GM12878 (cell line): ENCODE data around the gene OTC. TPM values are rescaled to one million over a fixed set of nuclear protein-coding genes. Genes with fewer than 3 reads are reported as not detected.

Experiments used
- ATAC-seq: fragments of 200-7000 bp; cut with Tn5 transposase; 3 replicates; pipeline ENCODE4 v1.9.1; 2020; ENCODE audit warnings: mild to moderate bottlenecking, moderate library complexity
- BruUV-seq: library from RNA; stranded (reverse); fragments of 400-500 nt; replicated peaks from 2 replicates; lab custom pipeline; 2021; lab: Mats Ljungman, UMichigan
- CTCF ChIA-PET: fragments of 300-600 bp; sonication (Branson Sonifier 250); formaldehyde crosslinking; extraction: SDS; loops from one replicate; lab custom pipeline; 2021; ENCODE audit warnings: inconsistent platforms; lab: Yijun Ruan, JAX
- POLR2A ChIA-PET: fragments of 350-600 bp; formaldehyde crosslinking; extraction: SDS; loops from one replicate; lab custom pipeline; 2021; ENCODE audit warnings: inconsistent platforms; lab: Charles Lee
- RAD21 ChIA-PET: fragments of 300-600 bp; sonication (Branson Sonifier 250); formaldehyde crosslinking; loops from one replicate; lab custom pipeline; 2023; ENCODE audit warnings: antibody characterized with exemption; ENCODE audit not compliant: unreplicated experiment; lab: Charles Lee
- SMC1A ChIA-PET: fragments of 300-600 bp; sonication (Branson Sonifier 250); formaldehyde crosslinking; loops from one replicate; lab custom pipeline; 2023; ENCODE audit not compliant: unreplicated experiment, uncharacterized antibody; lab: Charles Lee
- DNase-seq: peaks from one replicate; pipeline ENCODE4 v3.0.0-alpha.2; 2011; ENCODE audit warnings: low read depth, low spot score
- FAIRE-seq: peaks from 3 replicates; lab custom pipeline; 2011; peaks lifted over from hg19 to GRCh38; lab: Jason Lieb, UNC
- H2AFZ ChIP-seq: 2 replicates; pipeline ENCODE4 v1.6.0; 2011; ENCODE audit warnings: low read depth, low read length, control low read depth; ENCODE audit not compliant: control insufficient read depth
- H3K27ac ChIP-seq: 2 replicates; pipeline ENCODE4 v1.5.1; 2011; ENCODE audit warnings: control low read depth; ENCODE audit not compliant: control insufficient read depth, insufficient read depth
- H3K27me3 ChIP-seq, 2 experiments: replicated peaks in 1 of 2; 2 replicates each; pipeline versions ENCODE4 v1.6.0 to v1.6.1; 2011; ENCODE audit warnings: low read length in 1 of 2; ENCODE audit not compliant: control insufficient read depth in 2 of 2, insufficient read depth in 2 of 2
- H3K36me3 ChIP-seq, 2 experiments: 2 replicates each; pipeline ENCODE4 v1.5.1; 2011; ENCODE audit warnings: low read length in 1 of 2; ENCODE audit not compliant: control insufficient read depth in 2 of 2, insufficient read depth in 2 of 2
- H3K4me1 ChIP-seq: 2 replicates; pipeline ENCODE4 v1.6.1; 2011; ENCODE audit warnings: mild to moderate bottlenecking, low read length, moderate library complexity, mixed read lengths; ENCODE audit not compliant: control insufficient read depth, insufficient read depth
- H3K4me2 ChIP-seq: 2 replicates; pipeline ENCODE4 v1.6.0; 2011; ENCODE audit warnings: control low read depth; ENCODE audit not compliant: control insufficient read depth, insufficient read depth
- H3K4me3 ChIP-seq: fragments of 200-600 bp; sonication (generic); 2 replicates; pipeline ENCODE4 v1.5.1; 2016
- H3K79me2 ChIP-seq: 2 replicates; pipeline ENCODE4 v1.6.0; 2011; ENCODE audit warnings: low read length; ENCODE audit not compliant: control insufficient read depth, insufficient read depth
- H3K9ac ChIP-seq: 2 replicates; pipeline ENCODE4 v1.8.0; 2011; ENCODE audit warnings: low read length, control low read depth, mixed read lengths; ENCODE audit not compliant: control insufficient read depth, insufficient read depth
- H3K9me3 ChIP-seq: replicated peaks from 3 replicates; pipeline ENCODE4 v1.5.1; 2011; ENCODE audit warnings: mild to moderate bottlenecking, low read length; ENCODE audit not compliant: control insufficient read depth, insufficient read depth
- H4K20me1 ChIP-seq: 2 replicates; pipeline ENCODE4 v1.6.0; 2011; ENCODE audit not compliant: control insufficient read depth, insufficient read depth
- ASH2L ChIP-seq: fragments of 300-600, 200-600 bp; sonication (generic); IDR thresholded peaks from 2 replicates; pipeline ENCODE4 v1.6.1; 2017; ENCODE audit warnings: low read depth, mild to moderate bottlenecking, borderline replicate concordance
- BMI1 ChIP-seq: fragments of 450-650 bp; IDR thresholded peaks from 2 replicates; pipeline ENCODE4 v1.6.1; 2016; ENCODE audit warnings: mild to moderate bottlenecking, moderate library complexity, borderline replicate concordance
- FOXK2 ChIP-seq: fragments of 450-650 bp; IDR thresholded peaks from 2 replicates; pipeline ENCODE4 v1.6.1; 2017; ENCODE audit warnings: mild to moderate bottlenecking, moderate library complexity
- GATAD2B ChIP-seq: fragments of 450-650 bp; conservative IDR thresholded peaks from 2 replicates; pipeline ENCODE4 v1.6.1; 2017; ENCODE audit warnings: low read depth, mild to moderate bottlenecking, moderate library complexity
- NFYB ChIP-seq: IDR thresholded peaks from 2 replicates; pipeline ENCODE4 v1.6.1; 2011; ENCODE audit warnings: low read depth, mild to moderate bottlenecking, low read length, improper control_type of control experiment, moderate library complexity; ENCODE audit not compliant: insufficient read depth
- NR2C2 ChIP-seq: IDR thresholded peaks from 2 replicates; pipeline ENCODE4 v1.6.1; 2011; ENCODE audit warnings: borderline replicate concordance, low read depth; ENCODE audit not compliant: control insufficient read depth, insufficient read length
- RBBP5 ChIP-seq: fragments of 200-600 bp; sonication (generic); conservative IDR thresholded peaks from 2 replicates; pipeline ENCODE4 v1.6.1; 2016
- SIX5 ChIP-seq: IDR thresholded peaks from 2 replicates; pipeline ENCODE4 v1.6.1; 2011; ENCODE audit warnings: mild to moderate bottlenecking, low read depth, low read length, moderate library complexity; ENCODE audit not compliant: severe bottlenecking
- SREBF1 ChIP-seq: IDR thresholded peaks from 2 replicates; pipeline ENCODE4 v1.6.1; 2012; ENCODE audit warnings: mild to moderate bottlenecking, low read length
- WGBS: methylation state at CpG from one replicate; pipeline ENCODE4 v1.1.6; 2016; ENCODE audit warnings: low lambda C conversion rate; ENCODE audit not compliant: insufficient replicate concordance, insufficient coverage; ENCODE audit errors: missing lambda C conversion rate; 5-methylcytosine and 5-hydroxymethylcytosine counted together
- in situ Hi-C: fragments of 300-500 bp; cut with MboI; formaldehyde crosslinking; loops from 9 replicates; pipeline ENCODE4 v1.14.3; 2018; ENCODE audit warnings: mixed read lengths
- intact Hi-C: fragments of 100-400 bp; cut with micrococcal nuclease; formaldehyde crosslinking; loops from one replicate; pipeline ENCODE4 v1.14.2; 2022; ENCODE audit not compliant: unreplicated experiment
- polyA plus RNA-seq, 11 experiments: library from polyadenylated mRNA; depleted of rRNA in 4 of 11; unstranded in 6 of 11; stranded (reverse) in 5 of 11; fragments of >200 nt; fragmentation: Nextera tagmentation in 4 of 11; fragmentation: Illumina TruSeq in 1 of 11; extraction: Ambion mirVana in 4 of 11; extraction: Trizol in 1 of 11; gene quantifications; 1 replicate in 1 of 11; 2 replicates in 10 of 11; pipeline versions ENCODE4 v1.2.1 to v1.2.3, GENCODE V29; 2011 to 2016; ENCODE audit warnings: inconsistent platforms in 2 of 11, missing spikeins in 2 of 11, low read depth in 1 of 11
- total RNA-seq, 4 experiments: library from RNA; depleted of rRNA in 3 of 4; stranded (reverse); fragments of >200 nt in 3 of 4; fragmentation: Illumina TruSeq in 1 of 4; extraction: Trizol in 1 of 4; gene quantifications; 2 replicates each; pipeline versions ENCODE4 v1.2.1 to v1.2.3, GENCODE V29; 2013 to 2021

The OTC gene
- total and polyA plus RNA-seq, 10 of the 15 experiments (the other 5 are each of a cell fraction or from before 2014, with no cell fraction given): not detected

- TF ChIP-seq BMI1: no peak
Observed at GRCh38 chrX:38351346-38351745, 1.1 kb upstream of the OTC start (continued).

- ChIA-PET POLR2A (no interaction called here), RAD21 (no interaction called here), CTCF (interaction anchor here (0.7 kb wide), 1 partner anchor 301 kb away, joined by 3 read pairs; no protein-coding TSS in a partner anchor), SMC1A (no interaction called here)
- DNase-seq (no peak), FAIRE-seq (no peak), ATAC-seq (no peak)
- Histone ChIP-seq H3K27me3 (no peaks in the 10 kb centered on the region; a peak in 2 of 4 replicates), H3K27ac (no peak overlapping the region), H3K4me1 (no peaks in the 10 kb centered on the region), H3K79me2 (no peaks in the 10 kb centered on the region), H3K36me3 (no peaks in the 10 kb centered on the region), H3K9me3 (no peaks in the 10 kb centered on the region), H2AFZ (no peak overlapping the region), H3K4me3 (no peak overlapping the region), H4K20me1 (no peaks in the 10 kb centered on the region), H3K9ac (no peak overlapping the region), H3K4me2 (no peak overlapping the region)
- intact Hi-C loops (no loop called here), in situ Hi-C loops (no loop called here)
- TF ChIP-seq GATAD2B (no peak), RBBP5 (no peak), NFYB (no peak), ASH2L (no peak), FOXK2 (no peak), SREBF1 (no peak), SIX5 (no peak), NR2C2 (no peak)
- WGBS: 26% methylated on average over 8 of the region's 8 CpGs
- no TSS peak for BruUV-seq
Observed at GRCh38 chrX:38356401-38356800, 4.0 kb downstream of the OTC start.
